NT2/D1 (cell line): ENCODE data around the gene OLFM3.

ENCODE experiments used
- SUZ12 ChIP-seq: IDR thresholded peaks from 2 replicates; pipeline ENCODE4 v1.6.1; 2011; ENCODE audit not compliant: insufficient read length, insufficient read depth; ENCODE audit errors: extremely low read depth
- YY1 ChIP-seq: IDR thresholded peaks from 2 replicates; pipeline ENCODE4 v1.6.1; 2011; ENCODE audit not compliant: insufficient read length, insufficient read depth
- ZNF274 ChIP-seq: IDR thresholded peaks from 2 replicates; pipeline ENCODE4 v1.6.1; 2011; ENCODE audit warnings: mild to moderate bottlenecking, low read depth, low read length

DNA sequence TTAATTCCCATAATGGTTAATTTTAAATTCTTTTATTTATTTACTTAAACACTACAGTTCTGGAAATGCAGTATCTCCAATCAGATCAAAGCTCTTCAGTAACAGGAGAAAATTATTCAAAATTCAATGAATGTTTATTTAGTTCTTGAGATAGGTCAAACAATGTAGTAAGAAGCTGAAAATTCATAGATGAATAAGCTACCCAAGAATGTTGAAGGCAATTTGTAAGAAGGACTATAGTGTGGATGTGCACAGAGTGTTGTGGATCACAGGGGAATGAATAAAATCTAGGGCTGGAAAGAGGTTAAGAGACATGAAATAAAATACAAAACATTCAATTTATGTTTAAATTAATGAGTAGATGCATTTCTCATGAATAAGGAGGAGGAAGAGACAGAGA, 72.0 kb downstream of the OLFM3 start:
- TF ChIP-seq YY1 (no peak), SUZ12 (no peak), ZNF274 (no peak)
